TTC549 (cell line): ENCODE measurements around the gene FOCAD.

ENCODE experiments used
- FAIRE-seq: peaks from 2 replicates; lab custom pipeline; 2012; peaks lifted over from hg19 to GRCh38; lab: Jason Lieb, UNC

Gene FOCAD

GRCh38 chr9:20790721-20791120 is 106.7 kb downstream of the FOCAD start:
- no peak for FAIRE-seq

- no peak for FAIRE-seq
These were observed 107.6 kb downstream of the FOCAD start for GRCh38 chr9:20791682-20792081.

- FAIRE-seq, result no peak
These were observed 120.6 kb downstream of the FOCAD start for GRCh38 chr9:20804489-20805250.

- no peak for FAIRE-seq
These were observed 121.7 kb downstream of the FOCAD start for GRCh38 chr9:20805766-20806165.

GRCh38 chr9:20808002-20808401 is 123.9 kb downstream of the FOCAD start:
- no peak for FAIRE-seq

GRCh38 chr9:20811872-20812271 is 127.8 kb downstream of the FOCAD start:
- no peak for FAIRE-seq

GRCh38 chr9:20815923-20816703 is 132.1 kb downstream of the FOCAD start:
- no peak for FAIRE-seq

- no peak for FAIRE-seq
These were observed 139.0 kb downstream of the FOCAD start for GRCh38 chr9:20823051-20823450.

- FAIRE-seq, result no peak
These were observed 147.0 kb downstream of the FOCAD start for GRCh38 chr9:20831028-20831427.

GRCh38 chr9:20832775-20833174 is 148.7 kb downstream of the FOCAD start:
- no peak for FAIRE-seq

GRCh38 chr9:20835377-20836286 is 151.6 kb downstream of the FOCAD start:
- no peak for FAIRE-seq

- no peak for FAIRE-seq
These were observed 153.1 kb downstream of the FOCAD start for GRCh38 chr9:20837166-20837565.

GRCh38 chr9:20838218-20838617 is 154.2 kb downstream of the FOCAD start:
- no peak for FAIRE-seq

GRCh38 chr9:20844916-20845315 is 160.9 kb downstream of the FOCAD start:
- FAIRE-seq, result no peak

- FAIRE-seq, result no peak
These were observed 164.4 kb downstream of the FOCAD start for GRCh38 chr9:20848490-20848889.

GRCh38 chr9:20853866-20854265 is 169.8 kb downstream of the FOCAD start:
- no peak for FAIRE-seq

GRCh38 chr9:20854444-20854843 is 170.4 kb downstream of the FOCAD start:
- no peak for FAIRE-seq

GRCh38 chr9:20863945-20864344 is 179.9 kb downstream of the FOCAD start:
- FAIRE-seq, result no peak

- no peak for FAIRE-seq
These were observed 181.3 kb downstream of the FOCAD start for GRCh38 chr9:20865347-20865746.

GRCh38 chr9:20870115-20870514 is 186.1 kb downstream of the FOCAD start:
- no peak for FAIRE-seq

GRCh38 chr9:20872340-20872977 is 188.4 kb downstream of the FOCAD start:
- no peak for FAIRE-seq

- no peak for FAIRE-seq
These were observed 189.3 kb downstream of the FOCAD start for GRCh38 chr9:20873240-20873865.
